ENCODE data around the gene SLC26A9.
"Not testable (repeated sequence)": the region's sequence is repeated elsewhere in the genome, so short reads cannot be mapped to it uniquely, and the experiment has no call there.

Gene SLC26A9

GRCh38 chr1:205883792-205884191, 59.5 kb downstream of the SLC26A9 start:
- no peak for DNase-seq

GRCh38 chr1:205880923-205881322, 62.3 kb downstream of the SLC26A9 start:
- no peak for DNase-seq

GRCh38 chr1:205879974-205880373, 63.3 kb downstream of the SLC26A9 start:
- DNase-seq = no peak

GRCh38 chr1:205878026-205878425, 65.2 kb downstream of the SLC26A9 start:
- DNase-seq = no peak

- DNase-seq = not testable (repeated sequence)
Measured at GRCh38 chr1:205873148-205873547, 70.1 kb downstream of the SLC26A9 start.

- DNase-seq = no peak
Measured at GRCh38 chr1:205870236-205870635, 73.0 kb downstream of the SLC26A9 start.
